WTC11 (cell line): Measurements from ENCODE around the gene MAN2B1.

Experiments used
- E2F1 ChIP-seq: sonication (generic); formaldehyde crosslinking; IDR thresholded peaks from 2 replicates; pipeline ENCODE4 v1.8.0; 2022; ENCODE audit warnings: mild to moderate bottlenecking, missing genetic modification reagents
- FOXP4 ChIP-seq: sonication (generic); formaldehyde crosslinking; IDR thresholded peaks from 2 replicates; pipeline ENCODE4 v1.8.0; 2022; ENCODE audit warnings: mild to moderate bottlenecking, missing genetic modification reagents
- HMGXB4 ChIP-seq: sonication (generic); formaldehyde crosslinking; IDR thresholded peaks from 2 replicates; pipeline ENCODE4 v1.8.1; 2023; ENCODE audit warnings: mild to moderate bottlenecking, moderate library complexity, missing genetic modification reagents
- JUN ChIP-seq: sonication (generic); formaldehyde crosslinking; IDR thresholded peaks from 2 replicates; pipeline ENCODE4 v1.8.0; 2023; ENCODE audit warnings: mild to moderate bottlenecking, missing genetic modification reagents
- MAX ChIP-seq: sonication (generic); formaldehyde crosslinking; IDR thresholded peaks from 2 replicates; pipeline ENCODE4 v1.8.0; 2022; ENCODE audit warnings: mild to moderate bottlenecking, missing genetic modification reagents
- USF2 ChIP-seq: sonication (generic); formaldehyde crosslinking; IDR thresholded peaks from 2 replicates; pipeline ENCODE4 v1.8.1; 2023; ENCODE audit warnings: mild to moderate bottlenecking, missing genetic modification reagents, moderate library complexity
- ZNF121 ChIP-seq: sonication (generic); formaldehyde crosslinking; IDR thresholded peaks from 2 replicates; pipeline ENCODE4 v1.8.0; 2023; ENCODE audit warnings: missing genetic modification reagents
- ZNF396 ChIP-seq: fragments of 250-450 bp; sonication (Bioruptor Pico); IDR thresholded peaks from 2 replicates; pipeline ENCODE4 v1.8.0; 2021; ENCODE audit warnings: mild to moderate bottlenecking, moderate library complexity, borderline replicate concordance
- TF ChIP-seq, protein P1 (sequence below): fragments of 200-600 bp; IDR thresholded peaks from 2 replicates; pipeline ENCODE4 v1.8.0; 2022; ENCODE audit warnings: antibody characterized with exemption
- TF ChIP-seq, protein P2 (sequence below): sonication (generic); formaldehyde crosslinking; conservative IDR thresholded peaks from 2 replicates; pipeline ENCODE4 v1.8.1; 2022; ENCODE audit warnings: mild to moderate bottlenecking, missing genetic modification reagents
- TF ChIP-seq, protein P3 (sequence below): sonication (generic); formaldehyde crosslinking; IDR thresholded peaks from 2 replicates; pipeline ENCODE4 v1.8.1; 2023; ENCODE audit warnings: mild to moderate bottlenecking, missing genetic modification reagents

GRCh38 chr19:12711187-12711586 lies 44.6 kb upstream of the MAN2B1 start:
- TF ChIP-seq, protein P1, sequence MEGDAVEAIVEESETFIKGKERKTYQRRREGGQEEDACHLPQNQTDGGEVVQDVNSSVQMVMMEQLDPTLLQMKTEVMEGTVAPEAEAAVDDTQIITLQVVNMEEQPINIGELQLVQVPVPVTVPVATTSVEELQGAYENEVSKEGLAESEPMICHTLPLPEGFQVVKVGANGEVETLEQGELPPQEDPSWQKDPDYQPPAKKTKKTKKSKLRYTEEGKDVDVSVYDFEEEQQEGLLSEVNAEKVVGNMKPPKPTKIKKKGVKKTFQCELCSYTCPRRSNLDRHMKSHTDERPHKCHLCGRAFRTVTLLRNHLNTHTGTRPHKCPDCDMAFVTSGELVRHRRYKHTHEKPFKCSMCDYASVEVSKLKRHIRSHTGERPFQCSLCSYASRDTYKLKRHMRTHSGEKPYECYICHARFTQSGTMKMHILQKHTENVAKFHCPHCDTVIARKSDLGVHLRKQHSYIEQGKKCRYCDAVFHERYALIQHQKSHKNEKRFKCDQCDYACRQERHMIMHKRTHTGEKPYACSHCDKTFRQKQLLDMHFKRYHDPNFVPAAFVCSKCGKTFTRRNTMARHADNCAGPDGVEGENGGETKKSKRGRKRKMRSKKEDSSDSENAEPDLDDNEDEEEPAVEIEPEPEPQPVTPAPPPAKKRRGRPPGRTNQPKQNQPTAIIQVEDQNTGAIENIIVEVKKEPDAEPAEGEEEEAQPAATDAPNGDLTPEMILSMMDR, result no peak
- TF ChIP-seq FOXP4 (CRISPR knock-in tag) (no peak), ZNF396 (CRISPR knock-in tag) (no peak), E2F1 (no peak), MAX (CRISPR knock-in tag) (no peak), HMGXB4 (CRISPR knock-in tag) (no peak), USF2 (CRISPR knock-in tag) (no peak), ZNF121 (CRISPR knock-in tag) (no peak), JUN (CRISPR knock-in tag) (no peak)
- TF ChIP-seq, protein P2, sequence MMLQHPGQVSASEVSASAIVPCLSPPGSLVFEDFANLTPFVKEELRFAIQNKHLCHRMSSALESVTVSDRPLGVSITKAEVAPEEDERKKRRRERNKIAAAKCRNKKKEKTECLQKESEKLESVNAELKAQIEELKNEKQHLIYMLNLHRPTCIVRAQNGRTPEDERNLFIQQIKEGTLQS, result no peak
- TF ChIP-seq, protein P3, sequence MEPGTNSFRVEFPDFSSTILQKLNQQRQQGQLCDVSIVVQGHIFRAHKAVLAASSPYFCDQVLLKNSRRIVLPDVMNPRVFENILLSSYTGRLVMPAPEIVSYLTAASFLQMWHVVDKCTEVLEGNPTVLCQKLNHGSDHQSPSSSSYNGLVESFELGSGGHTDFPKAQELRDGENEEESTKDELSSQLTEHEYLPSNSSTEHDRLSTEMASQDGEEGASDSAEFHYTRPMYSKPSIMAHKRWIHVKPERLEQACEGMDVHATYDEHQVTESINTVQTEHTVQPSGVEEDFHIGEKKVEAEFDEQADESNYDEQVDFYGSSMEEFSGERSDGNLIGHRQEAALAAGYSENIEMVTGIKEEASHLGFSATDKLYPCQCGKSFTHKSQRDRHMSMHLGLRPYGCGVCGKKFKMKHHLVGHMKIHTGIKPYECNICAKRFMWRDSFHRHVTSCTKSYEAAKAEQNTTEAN (CRISPR knock-in tag), result no peak
